DMS114 treated with DMSO at 0.1 percent for 48 hours (cell line): ENCODE measurements around the gene HOOK2.
A peak's percentile ranks its signal among the peaks of the same experiment; 100 is the strongest.
"Not testable (repeated sequence)": the region's sequence is repeated elsewhere in the genome, so short reads cannot be mapped to it uniquely, and the experiment has no call there.

Source experiments
- DNase-seq: peaks from one replicate; lab custom pipeline; 2025; ENCODE audit not compliant: unreplicated experiment; lab: John Stamatoyannopoulos, UW

Gene HOOK2

DNA sequence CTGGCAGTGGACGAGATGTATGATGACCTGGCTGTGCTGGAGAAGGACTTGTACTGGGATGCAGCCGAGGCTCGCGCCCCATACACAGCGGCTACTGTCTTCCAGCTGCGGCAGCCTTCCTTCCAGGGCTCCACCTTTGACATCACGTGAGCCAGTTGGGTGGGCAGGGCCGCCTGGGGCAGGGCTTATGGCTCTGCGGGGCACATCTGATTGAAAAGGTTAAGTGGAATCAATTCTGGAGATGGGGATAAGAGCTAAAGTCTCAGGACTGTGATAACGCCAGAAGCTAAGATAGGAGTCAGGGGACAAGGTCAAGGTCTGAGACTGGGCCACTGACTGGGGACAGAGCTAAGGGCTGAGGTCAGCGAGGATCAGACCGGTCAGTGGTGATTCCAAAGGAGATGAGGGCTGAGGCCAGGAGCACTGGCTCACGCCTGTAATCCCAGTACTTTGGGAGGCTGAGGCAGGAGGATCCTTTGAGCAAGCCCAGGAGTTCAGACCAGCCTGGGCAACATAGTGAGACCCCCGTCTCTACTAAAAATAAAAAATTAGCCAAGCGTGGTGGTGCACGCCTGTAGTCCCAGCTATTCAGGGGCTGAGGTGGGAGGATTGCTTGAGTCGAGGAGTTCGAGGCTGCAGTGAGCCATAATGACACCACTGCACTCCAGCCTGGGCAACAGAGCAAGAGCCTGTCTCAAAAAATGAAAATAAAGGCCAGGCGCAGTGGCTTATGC is 19.0 kb downstream of the HOOK2 start:
- DNase-seq: no peak

DNA sequence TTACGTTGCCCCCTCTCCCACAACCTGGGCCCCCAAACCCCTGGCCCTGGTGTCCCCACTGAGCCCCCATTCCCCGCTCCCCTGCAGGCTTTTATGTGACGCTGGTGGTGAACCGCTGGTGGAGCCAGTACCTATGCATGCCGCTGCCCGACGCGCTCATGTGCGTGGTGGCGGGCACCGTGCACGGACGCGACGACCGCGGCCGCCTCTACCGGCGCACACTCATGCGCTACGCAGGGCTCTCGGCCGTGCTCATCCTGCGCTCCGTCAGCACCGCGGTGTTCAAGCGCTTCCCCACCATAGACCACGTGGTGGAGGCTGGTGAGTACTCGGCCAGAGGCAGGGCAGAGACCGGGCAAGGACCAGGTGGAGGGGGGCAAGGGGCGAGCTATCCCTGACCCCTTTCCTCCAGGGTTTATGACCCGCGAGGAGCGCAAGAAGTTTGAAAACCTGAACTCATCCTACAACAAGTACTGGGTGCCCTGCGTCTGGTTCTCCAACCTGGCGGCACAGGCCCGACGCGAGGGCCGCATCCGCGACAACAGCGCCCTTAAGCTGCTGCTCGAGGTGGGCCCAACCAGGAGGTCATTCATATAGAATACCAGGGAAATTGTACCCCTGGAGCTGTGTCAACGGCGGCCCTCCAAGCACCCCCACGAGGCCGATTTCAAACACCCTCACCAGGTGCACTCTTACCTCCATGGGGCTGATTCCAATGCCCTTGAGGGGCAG is 20.7 kb downstream of the HOOK2 start:
- DNase-seq: no peak

DNA sequence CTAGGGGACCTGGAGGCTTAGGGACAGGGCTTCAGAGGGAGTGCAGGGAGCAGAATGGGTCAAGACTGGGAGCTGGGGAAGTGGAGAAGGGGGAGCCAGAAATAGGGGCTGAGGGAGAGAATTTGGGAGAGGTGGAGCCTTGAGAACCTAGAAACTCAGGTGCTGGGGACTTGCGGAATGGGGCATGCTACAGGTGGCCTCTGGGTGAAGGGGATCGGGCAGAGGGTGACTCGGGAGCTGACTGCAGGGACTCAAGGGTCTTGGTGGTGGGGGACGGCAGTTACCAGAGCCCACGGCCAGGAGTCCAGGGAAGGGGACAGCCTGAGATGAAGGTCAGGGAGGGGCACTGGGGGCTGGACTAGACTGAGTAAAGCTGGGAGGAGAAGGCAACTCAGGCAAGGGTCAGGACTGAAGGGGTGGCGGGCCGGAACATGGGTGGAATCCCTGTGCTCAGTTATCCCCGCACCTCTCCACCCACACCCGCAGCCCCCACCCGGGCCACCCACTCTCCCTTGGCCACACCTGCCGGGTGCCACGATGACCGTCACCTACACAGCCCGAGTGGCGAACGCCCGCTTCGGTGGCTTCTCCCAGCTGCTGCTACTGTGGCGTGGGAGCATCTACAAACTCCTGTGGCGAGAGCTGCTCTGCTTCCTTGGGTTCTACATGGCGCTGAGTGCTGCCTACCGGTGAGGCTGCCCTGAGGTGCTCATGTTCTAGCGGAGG is 23.1 kb downstream of the HOOK2 start:
- DNase-seq: no peak

DNA sequence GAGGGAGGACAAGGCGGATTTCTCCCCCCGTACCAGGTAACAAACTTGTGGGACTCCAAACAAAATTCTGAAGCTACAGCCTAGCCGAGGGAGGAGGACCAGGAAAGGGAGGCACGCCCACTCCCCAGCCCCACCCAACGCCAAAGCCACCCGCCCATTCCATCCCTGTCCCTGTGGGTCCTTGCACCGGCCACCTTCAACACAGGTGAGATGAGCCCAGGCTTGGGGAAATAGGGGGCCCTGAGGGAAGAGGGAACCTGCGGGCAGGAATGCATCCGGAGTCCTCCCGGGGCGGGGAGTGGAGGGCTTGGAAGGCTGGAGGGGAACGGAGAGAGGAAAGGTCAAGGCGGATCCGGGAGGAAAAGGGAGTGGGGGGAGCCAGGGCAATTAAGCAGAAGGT is 23.7 kb downstream of the HOOK2 start, which contains the start of gene BEST2:
Gene BEST2, plus strand, starts transcription at position 157 of the 400 bp plus-strand sequence. CDS start 802 bp downstream, outside the sequence.
- DNase-seq: no peak

DNA sequence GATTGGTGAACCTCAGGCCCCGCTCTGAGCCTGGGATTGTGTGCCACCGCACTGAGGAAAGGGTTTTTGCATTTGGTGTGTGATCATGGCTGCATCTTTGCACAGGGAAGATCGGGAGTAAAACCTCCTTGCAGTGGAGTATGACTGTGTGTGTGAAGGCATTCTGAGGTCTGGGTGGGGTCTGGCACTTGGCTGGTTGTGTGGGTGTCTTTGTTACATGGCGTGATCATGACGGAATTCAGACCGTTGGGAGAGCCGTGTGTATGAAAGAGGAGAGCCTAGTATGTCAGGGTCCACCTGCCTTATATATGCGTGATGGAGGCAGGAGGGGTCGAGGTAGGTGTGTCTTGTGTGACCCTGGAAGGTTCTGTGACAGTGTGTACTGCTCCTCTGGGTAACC is 24.5 kb downstream of the HOOK2 start:
- DNase-seq: no peak

DNA sequence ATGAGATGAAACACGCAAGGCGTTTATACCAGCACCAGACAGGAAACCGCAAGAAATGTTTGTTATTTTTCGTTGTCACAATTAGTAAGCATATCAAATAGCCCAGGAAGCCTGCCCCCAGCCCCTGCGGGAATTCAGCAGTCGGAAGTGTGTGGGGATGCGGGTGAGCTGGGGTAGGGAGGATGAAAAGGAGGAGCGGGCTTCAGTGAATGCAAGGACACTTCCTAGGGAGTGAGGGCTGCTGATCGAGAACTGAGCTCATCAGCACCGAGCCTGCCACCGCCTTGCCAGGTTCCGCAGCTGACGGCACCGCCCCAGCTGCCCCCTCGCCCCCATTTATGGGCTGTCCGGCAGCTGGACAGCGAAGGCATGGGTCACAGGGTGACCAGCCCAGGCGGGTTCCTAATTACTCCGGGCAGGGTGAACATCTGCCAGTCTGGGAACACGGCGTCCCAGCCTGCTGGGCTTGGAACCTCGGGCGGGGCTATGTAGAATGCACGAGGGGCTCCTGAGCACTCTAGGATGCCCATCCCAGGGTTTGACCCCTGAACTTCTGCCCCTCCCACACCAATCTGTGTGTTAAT is 25.3 kb downstream of the HOOK2 start:
- no peak for DNase-seq

DNA sequence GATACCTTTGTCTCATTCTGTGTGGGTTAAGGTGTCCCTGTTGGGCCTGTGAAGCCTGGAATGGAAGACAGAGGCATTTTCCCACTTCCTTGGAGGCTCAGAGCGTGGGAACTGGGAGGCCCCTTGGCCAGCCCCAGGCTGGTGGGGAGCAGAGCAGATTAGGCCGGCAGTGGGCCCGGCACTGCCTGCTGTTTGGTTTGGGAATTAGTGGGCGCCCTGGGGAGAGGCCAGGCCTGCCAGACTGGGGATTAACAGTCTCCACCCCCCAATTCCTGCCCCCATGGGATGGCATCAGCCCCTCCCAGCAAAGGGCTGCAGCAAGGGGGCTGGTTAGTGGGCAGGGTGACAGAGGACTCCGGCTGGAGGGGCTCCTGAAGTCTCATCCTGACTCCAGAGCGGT is 26.9 kb downstream of the HOOK2 start:
- no peak for DNase-seq

DNA sequence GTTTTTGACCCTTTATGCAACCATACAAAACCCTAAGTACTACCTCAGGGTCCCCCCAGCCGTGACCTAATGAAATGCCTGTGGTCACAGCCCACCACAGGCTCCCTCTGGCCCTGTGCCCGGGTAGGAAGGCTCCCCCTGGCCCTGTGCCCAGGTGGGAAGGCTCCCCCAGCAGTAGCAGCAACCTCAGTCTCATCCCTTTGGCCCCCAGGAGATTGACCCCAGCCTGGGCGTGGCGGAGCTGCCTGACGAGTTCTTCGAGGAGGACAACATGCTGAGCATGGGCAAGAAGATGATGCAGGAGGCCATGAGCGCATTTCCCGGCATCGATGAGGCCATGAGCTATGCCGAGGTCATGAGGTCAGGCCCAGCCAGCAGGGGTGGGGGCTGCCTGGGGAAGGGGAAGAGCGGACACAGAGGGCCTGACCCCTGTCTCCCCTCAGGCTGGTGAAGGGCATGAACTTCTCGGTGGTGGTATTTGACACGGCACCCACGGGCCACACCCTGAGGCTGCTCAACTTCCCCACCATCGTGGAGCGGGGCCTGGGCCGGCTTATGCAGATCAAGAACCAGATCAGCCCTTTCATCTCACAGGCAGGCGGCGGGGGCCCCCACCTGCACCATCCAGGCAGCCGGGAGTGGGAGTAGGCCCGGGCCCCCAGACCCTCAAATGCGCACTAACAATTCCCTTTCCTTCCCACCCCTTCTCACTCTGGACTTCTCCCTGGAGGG is 30.0 kb downstream of the HOOK2 start:
- DNase-seq: no peak

DNA sequence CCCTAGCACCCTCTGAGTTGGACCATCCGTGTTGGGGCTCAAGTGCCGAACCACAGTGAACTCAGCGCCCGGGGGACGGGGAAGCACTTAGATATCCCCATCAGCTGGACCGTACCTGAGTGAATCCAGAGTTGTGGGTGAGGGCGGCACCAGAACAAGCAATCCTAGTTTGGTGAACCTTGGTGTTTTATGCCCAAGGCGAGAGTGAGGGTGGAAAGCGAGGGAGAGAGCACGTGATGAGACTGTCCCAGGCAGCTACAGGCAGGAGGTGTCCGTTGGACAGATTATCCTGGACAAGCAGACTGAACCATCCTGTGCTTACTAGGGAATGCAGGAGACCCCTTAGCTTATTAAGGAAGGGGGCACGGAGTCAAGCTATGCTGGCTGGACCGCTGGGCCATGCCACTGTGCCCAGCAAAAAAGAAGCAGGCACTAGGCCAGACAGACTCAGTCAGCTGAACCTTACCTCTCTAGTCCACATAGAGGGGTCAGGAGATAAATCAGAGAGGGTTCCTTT is 37.5 kb downstream of the HOOK2 start:
- no peak for DNase-seq

DNA sequence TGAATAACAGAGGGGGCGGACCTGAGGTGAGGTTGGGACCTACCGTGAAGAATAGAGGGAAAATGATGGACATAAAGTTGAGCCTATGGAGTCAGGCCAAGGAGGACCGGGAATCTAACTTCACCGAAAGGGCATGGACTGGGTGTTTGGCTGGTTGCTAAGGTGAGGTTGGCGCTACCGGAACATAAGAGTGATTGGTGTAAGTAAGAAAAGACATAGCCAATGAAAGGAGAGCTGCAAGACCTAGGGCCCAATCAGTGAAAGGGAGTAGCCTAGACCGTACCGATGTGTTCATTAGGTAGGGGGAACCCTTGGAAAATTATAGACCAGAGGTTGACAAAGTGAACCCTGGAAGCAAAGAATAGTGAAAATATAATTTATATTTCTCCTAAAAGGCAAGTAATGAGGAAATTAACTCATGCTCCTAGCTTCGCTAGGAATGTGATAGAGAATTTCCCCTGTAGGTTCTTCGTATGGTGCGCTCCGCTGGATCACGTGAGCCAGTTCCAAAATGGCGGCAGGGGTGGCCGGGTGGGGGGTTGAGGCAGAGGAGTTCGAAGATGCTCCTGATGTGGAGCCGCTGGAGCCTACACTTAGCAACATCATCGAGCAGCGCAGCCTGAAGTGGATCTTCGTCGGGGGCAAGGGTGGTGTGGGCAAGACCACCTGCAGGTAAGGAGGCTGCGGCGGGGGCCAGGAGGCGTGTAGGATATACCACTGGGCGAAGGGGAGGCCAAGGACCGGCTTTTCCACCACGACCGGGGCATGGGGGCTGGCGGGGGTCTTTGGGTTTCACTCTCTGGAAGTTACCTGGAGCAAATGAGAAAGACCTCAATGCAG is 38.1 kb downstream of the HOOK2 start, which contains the start of gene GET3:
Gene GET3, plus strand, starts transcription at position 503 of the 840 bp plus-strand sequence. Its CDS starts 9 bp downstream, at position 512.
- DNase-seq: peak; percentile 96

DNA sequence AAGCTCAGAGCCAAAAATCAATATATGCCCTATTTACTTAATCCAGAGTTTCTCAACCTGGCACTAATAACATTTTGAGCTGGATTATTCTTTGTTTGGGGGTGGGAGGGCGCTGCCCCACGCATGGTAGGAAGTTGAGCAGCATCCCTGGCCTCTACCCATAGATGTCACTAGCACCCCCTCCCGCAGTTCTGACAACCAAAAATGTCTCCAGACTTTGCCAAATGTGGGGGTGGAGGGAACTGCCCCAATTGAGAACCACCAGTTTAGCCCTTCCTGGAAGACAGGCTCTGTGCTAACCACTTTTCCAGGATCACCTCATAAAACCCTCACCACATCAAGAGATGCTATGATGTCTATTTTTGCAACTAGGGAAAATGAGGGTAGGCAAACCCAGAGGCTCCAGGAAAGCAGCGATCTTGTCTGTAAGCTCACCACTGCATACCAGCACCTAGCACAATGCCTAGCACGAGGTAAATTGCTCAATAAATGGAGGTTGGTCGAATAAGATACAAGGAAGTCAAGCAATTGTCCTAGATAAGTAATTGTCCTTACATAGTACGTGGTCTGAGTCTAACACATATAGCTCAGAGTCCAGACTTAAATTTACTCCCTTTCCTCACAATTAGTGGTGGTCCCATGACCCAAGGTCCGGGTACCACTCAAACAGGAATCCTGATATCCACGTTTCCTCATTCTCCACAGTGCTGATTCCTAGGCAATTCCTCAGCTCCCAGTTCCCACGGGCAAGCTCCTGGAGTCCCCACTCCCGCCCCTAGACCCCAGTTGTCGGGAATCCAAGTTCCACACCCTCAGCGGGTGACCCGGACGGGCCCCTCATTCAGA is 41.8 kb downstream of the HOOK2 start:
- DNase-seq: peak; percentile 17

DNA sequence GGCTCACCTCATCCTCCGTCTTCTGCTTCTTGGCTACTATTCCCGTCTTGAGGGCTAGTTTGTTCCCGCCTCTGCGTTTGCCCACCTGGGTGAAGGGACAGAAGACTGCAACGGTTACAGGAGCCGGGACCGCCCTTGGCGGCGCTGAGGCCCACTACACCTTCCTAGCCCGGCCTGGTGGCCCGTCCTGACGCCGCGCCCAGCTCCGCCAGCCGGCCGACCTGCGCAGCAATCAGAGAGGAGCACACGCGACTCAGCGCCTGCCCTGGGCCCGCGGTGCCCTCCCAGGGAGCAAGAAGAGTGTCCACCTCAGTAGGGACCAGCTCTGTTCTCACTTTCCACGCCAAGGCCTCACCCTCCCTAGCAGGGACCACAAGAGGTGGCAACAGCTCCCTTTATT is 44.0 kb downstream of the HOOK2 start:
- no peak for DNase-seq

DNA sequence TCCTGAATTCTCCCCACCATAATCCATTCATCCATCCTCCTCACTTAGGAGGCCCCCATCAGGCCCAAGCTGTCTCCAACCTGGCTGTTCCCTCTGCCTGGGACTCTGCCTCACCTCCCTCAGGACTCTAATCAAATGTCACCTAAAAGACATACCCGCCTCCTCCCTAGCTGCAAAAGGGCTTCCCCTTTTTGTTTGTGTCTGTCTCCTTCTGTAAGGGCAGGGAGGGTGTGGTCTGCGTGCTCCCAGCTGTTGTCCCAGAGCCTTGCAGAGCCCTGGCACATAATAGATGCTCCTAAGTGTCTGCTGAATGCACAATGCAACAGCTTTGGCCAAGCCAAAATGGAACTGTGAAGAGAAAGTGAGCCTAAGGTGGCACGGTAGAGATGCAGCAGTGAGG is 45.3 kb downstream of the HOOK2 start:
- DNase-seq: no peak

DNA sequence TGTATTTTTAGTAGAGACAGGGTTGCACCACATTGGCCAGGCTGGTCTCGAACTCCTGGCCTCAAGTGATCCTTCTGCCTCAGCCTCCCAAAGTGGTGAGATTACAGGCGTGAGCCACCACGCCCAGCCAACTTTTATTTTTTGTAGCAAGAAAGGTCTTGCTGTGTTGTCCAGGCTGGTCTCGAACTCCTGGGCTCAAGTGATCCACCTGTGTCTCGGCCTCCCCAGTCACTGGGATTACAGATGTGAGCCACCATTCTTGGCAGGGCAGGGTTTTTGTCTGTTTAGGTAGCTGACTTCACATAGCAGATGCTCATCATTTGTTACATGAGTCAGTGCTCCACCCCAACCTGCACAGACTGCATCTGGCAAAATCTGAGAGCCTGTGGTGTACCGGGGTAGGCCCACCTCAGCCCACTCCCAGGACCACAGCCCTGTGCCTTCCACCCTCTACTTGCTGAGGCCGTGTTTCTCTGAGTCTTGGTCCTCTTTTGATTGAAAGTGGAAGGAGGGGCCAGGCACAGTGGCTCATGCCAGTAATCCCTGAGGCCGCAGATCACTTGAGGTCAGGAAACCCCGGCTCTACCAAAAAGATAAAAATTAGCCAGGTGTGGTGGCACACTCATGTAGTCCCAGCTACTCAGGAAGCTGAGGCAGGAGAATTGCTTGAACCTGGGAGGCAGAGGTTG is 47.5 kb downstream of the HOOK2 start:
- DNase-seq: no peak

DNA sequence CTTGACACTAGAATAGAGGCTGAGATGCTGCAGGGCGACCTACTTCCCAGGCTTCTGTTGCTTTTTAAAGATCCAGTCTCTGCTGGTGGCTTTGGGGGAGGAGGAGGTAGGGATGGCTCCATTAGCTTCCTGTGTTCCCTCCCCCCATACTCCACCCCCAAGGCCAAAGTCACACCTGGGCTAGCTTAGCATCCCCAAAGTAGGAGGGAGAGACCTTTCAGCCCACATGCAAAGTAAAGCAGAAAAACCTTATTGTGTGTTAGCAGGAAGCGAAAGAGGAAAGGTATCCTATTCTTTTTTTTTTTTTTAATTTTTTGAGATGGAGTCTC is 48.4 kb downstream of the HOOK2 start:
- DNase-seq: no peak

DNA sequence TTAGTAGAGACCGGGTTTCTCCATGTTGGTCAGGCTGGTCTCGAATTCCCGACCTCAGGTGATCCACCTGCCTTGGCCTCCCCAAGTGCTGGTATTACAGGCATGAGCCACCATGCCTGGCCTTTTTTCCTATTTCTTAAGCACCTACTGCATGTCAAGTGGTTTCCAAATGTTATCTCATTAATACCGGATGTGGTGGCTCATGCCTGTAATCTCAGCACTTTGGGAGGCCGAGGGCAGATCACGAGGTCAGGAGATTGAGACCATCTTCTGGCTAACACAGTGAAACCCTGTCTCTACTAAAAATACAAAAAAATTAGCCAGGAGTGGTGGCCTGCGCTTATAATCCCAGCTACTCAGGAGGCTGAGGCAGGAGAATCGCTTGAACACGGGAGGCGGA is 49.7 kb downstream of the HOOK2 start:
- not testable (repeated sequence) for DNase-seq

DNA sequence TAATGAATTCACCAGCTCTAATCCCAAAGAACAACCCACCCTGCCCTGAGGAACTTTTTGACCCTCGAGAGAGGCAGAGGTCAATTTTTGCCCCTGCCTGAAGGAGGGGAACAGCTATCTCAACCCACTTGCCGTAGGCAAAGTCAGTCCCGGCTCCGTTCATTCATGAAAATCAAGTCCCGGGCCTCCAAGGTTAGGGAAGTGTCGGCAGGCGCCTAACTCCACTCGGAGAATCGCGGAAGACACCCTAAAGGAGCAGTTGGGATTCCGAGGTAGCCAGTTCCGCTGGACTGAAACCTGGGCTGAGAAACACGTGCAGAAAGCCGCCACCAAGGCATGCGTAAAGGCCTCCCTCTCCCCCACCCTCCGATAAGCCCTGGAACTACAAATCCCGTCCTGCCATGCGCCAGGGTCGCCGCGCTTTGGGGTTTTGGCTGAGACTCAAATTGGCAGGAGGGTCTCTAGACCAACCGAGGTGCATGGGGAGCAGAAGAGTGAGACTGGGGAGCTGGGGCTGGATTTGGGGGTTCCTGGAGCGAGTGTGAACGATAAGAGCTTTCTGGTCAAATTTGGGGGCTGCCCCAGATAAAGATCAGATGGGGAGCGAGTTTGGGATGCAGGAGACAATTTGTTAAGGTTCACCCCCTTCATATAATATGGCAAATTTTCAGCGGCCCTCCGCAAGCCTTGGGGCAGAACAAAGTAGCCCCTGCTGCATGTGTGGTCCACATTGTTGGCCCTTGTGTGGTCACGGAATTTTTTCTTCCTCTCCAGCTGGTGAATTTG is 51.5 kb downstream of the HOOK2 start, which contains the start of gene TNPO2:
Gene TNPO2, minus strand, starts transcription at position 292 of the 786 bp plus-strand sequence. CDS start 2,955 bp downstream, outside the sequence.
- peak; percentile 70 for DNase-seq

DNA sequence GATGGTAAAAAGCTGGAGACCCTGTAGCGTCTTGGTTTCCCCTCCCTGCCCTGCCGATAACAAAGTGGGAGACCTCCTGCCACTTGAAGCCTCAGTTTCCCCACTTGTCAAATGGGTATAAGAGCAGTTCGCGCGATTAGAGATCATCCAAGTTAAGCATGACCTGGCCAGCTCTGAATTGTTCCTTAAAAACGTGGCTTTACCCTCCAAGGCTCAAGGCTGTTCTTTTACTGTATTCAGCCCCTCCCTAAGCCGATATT is 52.0 kb downstream of the HOOK2 start:
- DNase-seq: no peak
